ENCODE measurements around the gene NPW.

NPW gene

DNA sequence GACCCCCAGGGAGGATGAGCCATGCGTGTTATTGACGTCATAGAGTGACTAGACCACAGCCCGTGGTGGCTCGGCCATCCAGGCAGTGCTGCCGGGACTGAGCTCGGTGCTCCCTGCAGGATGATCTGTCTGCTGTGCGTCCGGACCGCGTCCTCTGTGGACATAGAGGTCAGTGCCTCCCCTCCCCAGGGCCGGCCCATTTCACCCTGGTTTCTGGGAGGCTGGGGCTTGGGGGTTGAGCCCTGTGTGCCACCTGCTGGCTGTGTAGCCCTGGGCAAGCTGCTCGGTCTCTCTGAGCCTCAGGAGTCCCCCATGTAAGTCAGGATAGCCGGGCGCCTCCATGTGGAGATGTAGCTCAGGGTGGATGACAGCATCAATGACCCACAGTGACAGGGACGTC lies 36.5 kb downstream of the NPW start:
- no peak for DNase-seq

DNA sequence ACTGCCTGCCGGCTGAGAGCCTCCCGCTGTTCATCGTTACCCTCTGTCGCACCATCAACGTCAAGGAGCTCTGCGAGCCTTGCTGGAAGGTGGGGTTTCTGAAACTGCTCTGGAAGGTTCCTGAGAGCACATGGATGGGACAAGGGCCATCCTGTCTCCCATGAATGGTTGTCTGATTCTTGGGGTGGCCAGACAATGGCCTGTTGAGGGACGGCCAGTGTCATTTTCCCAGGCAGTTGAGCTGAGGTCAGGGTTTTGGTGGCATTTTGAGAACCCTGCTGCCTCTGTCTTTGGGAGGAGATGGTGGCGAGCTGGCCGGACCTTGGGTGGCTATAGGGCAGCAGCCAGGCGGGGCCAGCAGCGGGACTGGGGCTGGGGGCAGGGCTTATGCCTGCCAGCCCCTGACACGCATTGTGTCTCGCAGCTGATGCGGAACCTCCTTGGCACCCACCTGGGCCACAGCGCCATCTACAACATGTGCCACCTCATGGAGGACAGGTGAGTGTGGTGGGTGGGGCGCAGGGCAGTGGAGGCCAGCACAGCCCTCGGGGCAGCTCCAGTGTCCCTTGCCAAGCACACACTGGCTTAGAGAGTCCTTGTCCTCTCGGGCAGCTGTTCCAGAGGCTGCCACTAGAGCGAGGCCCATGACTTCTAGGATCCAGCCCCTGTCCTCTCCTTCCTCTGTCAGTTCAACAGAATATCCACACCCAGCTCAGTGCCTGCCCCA lies 37.3 kb downstream of the NPW start:
- no peak for DNase-seq

DNA sequence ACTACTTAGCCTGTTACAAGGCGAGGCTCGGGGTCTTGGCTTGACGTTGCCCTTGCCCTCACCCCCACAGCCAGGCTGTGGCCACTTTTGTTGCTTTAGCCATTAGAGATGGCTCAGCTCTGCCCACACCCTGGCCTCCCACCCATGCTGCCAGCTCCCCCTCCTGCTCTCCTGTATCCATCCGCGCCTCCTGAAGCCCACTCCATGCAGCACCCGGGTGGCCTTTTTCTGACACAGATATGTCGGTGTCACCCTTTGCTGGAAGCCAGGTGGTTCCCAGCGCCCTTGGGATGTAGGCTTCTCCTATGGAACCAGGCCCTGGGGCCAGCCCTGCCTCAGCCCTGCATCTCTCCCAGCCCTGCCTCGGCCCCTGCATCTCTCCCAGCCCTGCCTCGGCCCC lies 37.9 kb downstream of the NPW start:
- DNase-seq = no peak

DNA sequence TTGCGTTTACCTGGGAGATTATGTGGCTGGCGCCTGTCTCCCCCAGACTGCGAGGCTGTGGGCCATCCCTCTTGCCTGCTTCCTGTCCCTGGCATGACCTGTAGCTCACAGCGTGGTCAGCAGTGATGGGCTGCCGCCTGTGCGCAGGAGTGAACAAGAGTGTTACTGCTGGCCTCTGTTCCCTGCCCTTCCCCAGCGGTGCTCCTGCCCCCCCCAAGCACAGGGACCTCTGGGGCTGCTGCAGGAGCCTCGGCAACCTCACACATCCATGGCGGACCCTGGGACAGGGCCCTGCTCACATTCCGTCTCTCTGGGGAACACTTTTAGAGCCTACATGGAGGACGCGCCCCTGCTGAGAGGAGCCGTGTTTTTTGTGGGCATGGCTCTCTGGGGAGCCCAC lies 38.8 kb downstream of the NPW start:
- no peak for DNase-seq

DNA sequence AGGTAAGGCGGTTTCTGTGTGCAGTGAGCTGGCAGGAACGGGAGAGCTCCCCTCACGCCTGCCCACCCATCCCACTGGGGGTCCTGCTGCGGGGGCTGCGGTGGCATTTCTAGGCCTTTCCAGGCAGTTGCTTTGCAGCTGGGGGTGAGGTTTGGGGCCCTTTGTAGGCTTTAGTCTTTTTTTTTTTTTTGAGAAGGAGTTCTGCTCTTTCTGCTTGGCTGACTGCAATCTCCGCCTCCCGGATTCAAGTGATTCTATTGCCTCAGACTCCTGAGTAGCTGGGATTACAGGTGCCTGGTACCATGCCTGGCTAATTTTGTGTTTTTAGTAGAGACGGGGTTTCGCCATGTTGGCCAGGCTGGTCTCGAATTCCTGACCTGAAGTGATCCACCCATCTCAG lies 39.3 kb downstream of the NPW start:
- no peak for DNase-seq

DNA sequence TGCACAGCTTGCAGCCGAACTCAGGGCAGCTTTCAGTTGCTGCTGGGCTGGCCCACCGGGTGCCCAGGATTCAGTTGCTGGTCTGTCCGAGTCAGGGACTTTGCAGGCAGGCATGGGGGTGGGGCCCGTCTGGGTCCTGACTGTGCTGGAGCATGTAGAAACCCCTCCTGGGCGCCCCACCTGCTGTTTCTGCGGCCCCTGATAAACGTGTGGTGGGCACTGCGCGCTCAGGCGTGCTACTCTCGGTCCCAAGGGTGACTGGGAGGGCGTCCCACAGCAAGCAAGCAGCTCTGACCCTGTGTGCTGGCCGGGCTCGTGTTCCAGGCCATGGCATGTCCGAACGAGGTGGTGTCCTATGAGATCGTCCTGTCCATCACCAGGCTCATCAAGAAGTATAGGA lies 40.8 kb downstream of the NPW start:
- no peak for DNase-seq

DNA sequence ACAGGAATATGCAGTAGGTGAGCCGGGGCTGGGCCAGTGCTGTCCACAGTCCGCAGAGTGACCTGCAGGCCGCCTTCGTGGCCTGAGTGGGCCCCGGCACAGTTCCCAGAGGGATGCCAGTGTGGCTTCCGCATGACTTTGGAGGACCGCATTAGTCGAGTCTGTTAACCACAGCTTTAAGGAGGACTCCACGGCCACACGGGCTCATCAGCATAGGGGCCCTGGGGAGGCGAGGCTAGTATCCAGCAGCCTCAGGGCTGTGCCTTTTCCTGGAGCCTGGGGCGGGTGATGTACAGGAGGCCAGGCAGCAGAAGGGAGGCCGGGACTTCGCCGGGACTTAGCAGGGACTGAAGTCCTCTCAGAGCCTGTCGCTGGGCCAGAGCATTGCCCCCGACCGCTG lies 41.4 kb downstream of the NPW start:
- DNase-seq = no peak

DNA sequence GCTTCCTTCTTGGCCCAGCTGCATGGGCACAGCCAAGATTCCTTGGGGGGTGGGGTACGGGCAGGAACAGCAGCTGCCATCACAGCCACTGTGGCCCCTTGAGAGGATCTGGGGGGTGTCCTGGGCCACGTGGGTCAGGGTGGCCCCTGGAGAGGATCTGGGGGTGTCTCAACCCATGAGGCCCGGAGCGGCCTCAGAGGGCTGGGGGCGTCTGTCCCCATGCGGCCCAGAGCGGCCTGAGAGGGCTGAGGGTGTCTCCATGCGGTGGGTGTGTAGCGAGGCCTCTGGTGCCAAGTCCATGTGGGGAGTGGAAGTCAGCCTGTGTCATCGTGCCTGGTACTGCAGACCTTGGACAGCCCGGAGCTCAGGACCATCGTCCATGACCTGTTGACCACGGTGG lies 41.9 kb downstream of the NPW start:
- no peak for DNase-seq

DNA sequence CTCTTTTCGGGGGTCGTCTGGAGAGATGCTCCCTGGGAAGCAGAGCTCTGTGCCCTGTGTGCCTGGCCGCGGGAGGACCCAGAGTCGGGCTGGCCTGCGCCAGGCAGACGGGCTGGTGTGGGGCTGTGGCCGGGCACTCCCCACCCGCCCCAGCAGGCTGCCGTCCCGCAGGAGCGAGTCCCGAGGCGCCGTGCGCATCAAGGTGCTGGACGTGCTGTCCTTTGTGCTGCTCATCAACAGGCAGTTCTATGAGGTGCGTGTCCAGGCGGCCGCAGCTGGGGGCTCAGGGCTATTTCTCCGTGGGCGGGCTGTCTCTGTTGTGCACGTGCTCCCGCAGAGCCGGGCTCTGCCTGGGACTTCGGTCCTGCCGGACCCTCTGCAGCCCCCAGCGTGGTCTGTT lies 43.2 kb downstream of the NPW start:
- DNase-seq = no peak

DNA sequence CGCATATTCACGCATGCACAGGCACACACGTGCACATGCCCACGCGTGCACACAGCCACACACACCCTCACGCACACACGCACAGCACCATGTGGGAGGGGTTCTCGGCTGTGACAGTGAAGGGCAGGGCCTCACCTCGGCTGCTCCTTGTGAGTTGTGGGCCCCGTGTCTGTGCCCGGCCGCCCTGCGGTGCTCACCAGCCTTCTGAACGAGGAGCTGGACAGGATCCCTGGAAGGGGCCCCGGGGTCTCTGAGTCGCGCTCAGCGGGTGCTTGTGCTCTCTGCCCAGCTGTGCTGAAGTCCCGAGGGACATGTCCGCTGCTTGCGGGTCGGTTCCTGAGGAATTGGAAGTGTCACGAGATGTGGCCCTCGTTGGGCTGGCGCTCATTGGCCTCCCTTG lies 44.3 kb downstream of the NPW start:
- DNase-seq = no peak

DNA sequence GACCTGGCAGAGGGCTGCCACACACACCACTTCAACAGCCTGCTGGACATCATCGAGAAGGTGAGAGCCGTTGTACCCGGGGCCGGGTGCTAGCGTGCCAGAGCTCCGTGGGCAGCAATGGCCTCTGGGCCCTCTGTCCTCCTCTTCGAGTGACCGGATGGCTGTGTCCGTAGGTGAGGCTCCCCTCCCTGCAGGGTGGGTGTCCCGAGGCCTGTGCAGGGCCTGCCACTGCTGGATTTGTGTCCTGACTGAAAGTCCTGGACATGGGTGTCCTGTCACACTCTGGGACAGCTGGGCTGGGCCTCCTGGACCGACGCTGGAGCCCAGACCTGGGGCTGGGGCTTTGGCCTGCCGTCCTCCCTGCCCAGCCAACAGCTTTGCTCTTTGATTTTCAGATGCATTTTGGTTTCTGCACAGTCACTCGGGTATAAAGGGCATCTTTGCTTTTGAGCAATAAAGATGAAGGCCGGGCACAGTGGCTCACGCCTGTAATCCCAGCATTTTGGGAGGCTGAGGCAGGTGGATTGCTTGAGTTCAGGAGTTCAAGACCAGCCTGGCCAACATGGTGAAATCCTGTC lies 44.9 kb downstream of the NPW start:
- no peak for DNase-seq

DNA sequence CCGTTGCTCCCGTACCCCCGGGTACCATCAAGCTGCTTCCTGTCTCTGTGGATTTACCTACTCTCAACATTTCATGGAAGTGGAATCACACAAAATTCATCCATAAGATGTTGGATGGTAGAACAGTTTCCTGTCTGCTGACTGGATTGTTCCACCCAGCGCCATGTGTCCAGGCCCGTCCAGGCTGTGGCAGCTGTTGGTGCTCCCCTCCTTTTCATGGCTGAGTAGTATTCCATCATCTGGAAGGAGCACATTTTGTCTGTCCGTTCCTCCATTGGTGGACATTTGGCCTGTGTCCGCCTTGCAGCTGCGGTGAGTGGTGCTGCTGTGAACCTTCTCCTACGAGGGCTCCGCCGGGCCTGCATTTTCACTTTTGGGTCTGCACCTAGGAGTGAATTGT lies 46.6 kb downstream of the NPW start:
- DNase-seq = no peak
